ENCODE data around the gene HPSE2. TPM values are rescaled to one million over a fixed set of nuclear protein-coding genes. Genes with fewer than 3 reads are reported as not detected.

The HPSE2 gene
- total RNA-seq, 1 donor from 2014 or later: not detected

DNA sequence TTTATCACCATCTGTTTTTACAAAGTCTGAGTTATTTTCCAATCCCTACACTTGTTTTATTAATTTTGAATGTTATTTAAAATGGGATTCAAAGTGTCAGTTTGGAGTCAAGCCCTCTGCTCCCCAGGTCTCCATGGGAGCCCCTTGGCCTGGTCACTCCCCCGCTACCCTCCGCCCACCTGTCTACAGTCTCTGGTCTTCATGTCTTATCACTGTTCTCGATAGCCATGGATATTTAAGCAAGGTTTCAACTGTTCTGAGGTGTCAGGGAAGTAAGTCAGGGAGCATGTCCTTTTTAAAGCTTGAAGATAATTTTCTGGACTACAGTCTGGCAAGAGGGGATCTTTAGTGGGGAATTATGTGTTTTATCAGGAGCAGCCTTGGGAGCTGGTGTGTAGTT is 769.8 kb downstream of the HPSE2 start:
- no peak overlapping the region for H3K27ac Mint-ChIP-seq (ENCODE audit: unreplicated experiment)
- H3K36me3 Mint-ChIP-seq (ENCODE audit: low read depth): no peaks in the 10 kb centered on the region
- no peak for TF ChIP-seq CTCF (conservative IDR thresholded peaks at IDR 0.05)
- no peak for DNase-seq (ENCODE audit: low read depth, low spot score)
- no peaks in the 10 kb centered on the region for H3K9me3 Mint-ChIP-seq
- H3K4me1 Mint-ChIP-seq: peaks cover 10% of the 10 kb centered on the region
- H3K4me3 Mint-ChIP-seq: no peak overlapping the region
- peaks cover 23% of the 10 kb centered on the region for H3K27me3 Mint-ChIP-seq (ENCODE audit: low read depth)

DNA sequence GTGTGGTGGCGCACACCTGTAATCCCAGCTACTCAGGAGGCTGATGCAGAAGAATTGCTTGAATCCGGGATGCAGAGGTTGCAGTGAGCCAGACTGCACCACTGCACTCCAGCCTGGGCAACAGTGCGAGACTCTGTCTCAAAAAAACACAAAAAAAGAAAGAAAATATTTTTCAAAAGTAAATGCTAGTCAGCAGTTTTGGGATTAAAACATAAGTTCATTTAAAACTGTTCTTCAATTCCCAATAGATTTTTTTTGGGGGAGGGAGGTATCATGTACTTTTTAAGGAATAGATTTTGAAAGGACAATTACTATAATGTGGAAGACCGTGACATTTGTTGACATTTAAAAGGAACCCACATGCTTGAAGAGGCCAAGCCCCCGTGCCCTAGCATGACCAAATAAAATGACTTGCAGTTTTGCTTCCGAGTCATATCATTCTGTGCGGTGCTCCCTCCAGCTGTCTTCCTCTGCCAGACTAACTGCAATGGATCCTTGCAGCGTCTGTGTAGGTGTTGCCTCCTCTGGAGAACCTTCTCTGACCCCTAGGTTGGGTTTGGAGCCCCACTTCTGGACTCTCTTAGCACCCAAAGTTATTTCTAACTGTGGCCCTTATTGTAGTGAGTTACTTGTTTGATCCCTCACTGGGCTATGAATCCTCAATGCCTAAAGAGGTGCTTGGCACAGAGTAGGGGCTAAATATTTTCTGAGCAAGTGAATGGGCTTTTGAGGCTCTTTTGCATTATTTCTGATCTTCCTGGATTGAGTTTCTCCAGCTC is 771.5 kb downstream of the HPSE2 start:
- Mint-ChIP-seq H3K27me3 (ENCODE audit: low read depth) (peaks cover 13% of the 10 kb centered on the region), H3K4me1 (peaks cover 10% of the 10 kb centered on the region)

GRCh38 chr10:98463016-98463415 is 772.6 kb downstream of the HPSE2 start:
- no peak for TF ChIP-seq CTCF (conservative IDR thresholded peaks at IDR 0.05)
- H3K9me3 Mint-ChIP-seq: no peaks in the 10 kb centered on the region
- H3K27ac Mint-ChIP-seq (ENCODE audit: unreplicated experiment): no peak overlapping the region
- H3K4me3 Mint-ChIP-seq: no peak overlapping the region
- no peaks in the 10 kb centered on the region for H3K36me3 Mint-ChIP-seq (ENCODE audit: low read depth)
- H3K27me3 Mint-ChIP-seq (ENCODE audit: low read depth): peaks cover 7% of the 10 kb centered on the region
- DNase-seq (ENCODE audit: low read depth, low spot score): no peak
- H3K4me1 Mint-ChIP-seq: peaks cover 10% of the 10 kb centered on the region

More for the DNA sequence above, 771.5 kb downstream of the HPSE2 start:
- TF ChIP-seq CTCF (conservative IDR thresholded peaks at IDR 0.05): no peak
- Mint-ChIP-seq H3K36me3 (ENCODE audit: low read depth) (no peaks in the 10 kb centered on the region), H3K9me3 (no peaks in the 10 kb centered on the region), H3K4me3 (no peak overlapping the region), H3K27ac (ENCODE audit: unreplicated experiment) (no peak overlapping the region)
- DNase-seq (ENCODE audit: low read depth, low spot score): no peak

- TF ChIP-seq CTCF (conservative IDR thresholded peaks at IDR 0.05): no peak
- H3K4me1 Mint-ChIP-seq: peaks cover 4% of the 10 kb centered on the region
- no peaks in the 10 kb centered on the region for H3K36me3 Mint-ChIP-seq (ENCODE audit: low read depth)
- no peaks in the 10 kb centered on the region for H3K9me3 Mint-ChIP-seq
- peaks cover 10% of the 10 kb centered on the region for H3K27me3 Mint-ChIP-seq (ENCODE audit: low read depth)
- H3K4me3 Mint-ChIP-seq: no peak overlapping the region
- no peak for DNase-seq (ENCODE audit: low read depth, low spot score)
- no peak overlapping the region for H3K27ac Mint-ChIP-seq (ENCODE audit: unreplicated experiment)
These were observed 774.2 kb downstream of the HPSE2 start for GRCh38 chr10:98461500-98461842.

DNA sequence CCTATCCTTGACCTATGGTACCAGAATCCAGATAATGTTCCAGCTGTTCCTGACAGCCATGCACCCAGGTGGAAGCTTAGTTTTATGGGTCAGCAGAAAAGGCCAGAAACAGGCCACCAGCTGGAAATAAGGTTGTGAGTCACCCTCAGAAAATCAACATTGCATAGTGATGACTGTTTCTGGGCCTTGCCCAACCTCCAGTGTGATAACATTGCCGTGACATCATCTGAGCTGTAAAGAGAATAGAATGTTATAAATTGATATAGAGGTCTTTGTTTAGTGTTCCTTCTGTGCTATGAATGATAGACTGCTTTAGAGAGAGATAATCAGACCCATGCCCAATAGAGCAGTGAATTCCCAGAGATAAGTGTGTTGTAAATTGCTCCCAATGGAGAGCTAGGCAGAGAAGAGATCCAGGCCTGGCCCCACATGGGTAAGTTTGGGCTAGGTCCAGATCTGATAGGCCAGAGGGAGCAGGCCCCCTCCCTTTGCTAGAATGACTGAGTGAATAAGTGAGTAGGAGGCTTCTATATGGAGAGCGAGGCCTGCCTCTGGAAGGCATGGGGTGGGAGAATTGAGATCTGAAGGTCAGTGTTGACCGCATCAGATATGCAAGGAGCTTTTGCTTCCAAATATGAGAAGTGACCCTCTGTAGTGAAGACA is 774.7 kb downstream of the HPSE2 start:
- Mint-ChIP-seq H3K27me3 (ENCODE audit: low read depth) (peaks cover 10% of the 10 kb centered on the region), H3K27ac (ENCODE audit: unreplicated experiment) (no peak overlapping the region), H3K4me3 (no peak overlapping the region), H3K36me3 (ENCODE audit: low read depth) (no peaks in the 10 kb centered on the region), H3K9me3 (no peaks in the 10 kb centered on the region), H3K4me1 (peaks cover 7% of the 10 kb centered on the region)
- DNase-seq (ENCODE audit: low read depth, low spot score): no peak
- no peak for TF ChIP-seq CTCF (conservative IDR thresholded peaks at IDR 0.05)
